HG03378 (cell line): Measurements from ENCODE around the gene SAMD1.
"Not testable (repeated sequence)": the region's sequence is repeated elsewhere in the genome, so short reads cannot be mapped to it uniquely, and the experiment has no call there.

Source experiments
- ATAC-seq: cut with Tn5 transposase; IDR thresholded peaks from one replicate; pipeline ENCODE4 v1.9.1; 2021; ENCODE audit warnings: mild to moderate bottlenecking, moderate library complexity; ENCODE audit not compliant: unreplicated experiment

Gene SAMD1

DNA sequence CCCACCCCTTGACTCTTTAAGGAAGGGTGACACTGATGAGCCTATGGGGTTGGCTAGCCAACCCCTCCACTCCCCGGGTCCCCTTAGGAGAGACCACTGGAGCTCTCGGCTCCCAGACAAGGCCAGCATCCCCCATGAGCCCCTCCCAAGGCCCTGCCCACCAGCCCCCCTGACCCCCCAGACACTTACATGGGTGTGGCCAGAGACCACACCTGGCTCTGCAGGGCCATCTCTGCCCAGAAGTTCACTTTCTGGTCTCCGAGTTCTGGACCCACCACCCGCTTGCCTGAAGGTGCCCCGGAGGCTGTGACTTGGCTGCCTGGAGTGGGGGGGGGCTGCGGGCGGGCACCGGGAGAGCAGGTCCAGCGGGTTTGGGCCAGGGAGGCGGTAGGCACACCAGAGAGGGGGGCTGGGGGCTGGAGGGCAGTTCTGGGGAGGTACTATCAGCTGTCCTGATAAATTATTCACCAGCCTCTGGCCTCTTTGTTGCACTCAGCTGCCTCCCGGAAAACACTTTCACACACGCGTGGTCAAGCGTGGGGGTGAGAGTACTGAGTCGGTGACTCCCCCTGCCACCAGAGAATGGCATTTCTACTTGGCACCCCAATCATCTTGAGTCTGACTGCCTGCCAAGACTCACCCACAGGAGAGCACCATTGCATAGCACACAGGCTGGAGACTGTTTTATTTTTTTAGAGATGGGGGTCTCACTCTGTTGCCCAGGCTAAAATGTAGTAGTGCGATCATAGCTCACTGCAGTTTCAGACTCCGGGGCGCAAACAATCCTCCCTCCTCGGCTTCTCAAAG lies 28.6 kb downstream of the SAMD1 start, which contains the start of gene PALM3:
Gene PALM3 (minus strand): TSS at position 326 of the 807 bp plus-strand sequence. CDS start 96 bp downstream, at position 230.
- ATAC-seq: no peak

DNA sequence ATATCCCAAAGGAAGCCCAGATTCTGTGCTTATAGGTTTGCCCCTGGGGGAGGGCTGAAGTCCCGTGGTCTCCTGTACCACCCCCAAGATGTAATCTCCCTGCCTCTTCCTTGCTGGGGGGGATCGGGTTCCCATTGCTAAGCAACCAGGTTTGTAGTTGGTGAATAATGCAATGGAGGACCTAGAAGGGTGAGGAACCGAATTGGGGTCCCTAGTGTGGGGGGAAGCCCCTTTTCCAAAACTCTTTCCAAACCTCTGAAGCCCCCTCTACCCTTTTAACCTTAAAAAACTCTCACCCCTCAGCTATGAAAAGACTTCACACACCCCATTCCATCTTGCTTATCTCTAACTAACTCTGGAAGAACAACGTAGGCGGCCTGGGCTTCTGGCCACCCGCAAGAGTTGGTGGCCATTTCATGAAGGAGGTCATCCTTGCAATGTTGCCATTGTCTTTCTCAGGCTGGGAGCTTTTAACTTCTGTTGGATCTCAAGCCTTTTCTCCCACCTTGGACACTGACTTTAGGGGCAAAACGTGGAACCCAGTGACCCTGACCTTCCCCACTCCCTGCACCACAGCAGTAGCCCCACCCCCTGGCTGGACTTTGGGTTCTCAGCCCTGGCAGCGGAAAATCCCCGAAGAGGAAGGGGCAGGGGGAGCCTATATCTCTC lies 29.3 kb downstream of the SAMD1 start:
- ATAC-seq: no peak

DNA sequence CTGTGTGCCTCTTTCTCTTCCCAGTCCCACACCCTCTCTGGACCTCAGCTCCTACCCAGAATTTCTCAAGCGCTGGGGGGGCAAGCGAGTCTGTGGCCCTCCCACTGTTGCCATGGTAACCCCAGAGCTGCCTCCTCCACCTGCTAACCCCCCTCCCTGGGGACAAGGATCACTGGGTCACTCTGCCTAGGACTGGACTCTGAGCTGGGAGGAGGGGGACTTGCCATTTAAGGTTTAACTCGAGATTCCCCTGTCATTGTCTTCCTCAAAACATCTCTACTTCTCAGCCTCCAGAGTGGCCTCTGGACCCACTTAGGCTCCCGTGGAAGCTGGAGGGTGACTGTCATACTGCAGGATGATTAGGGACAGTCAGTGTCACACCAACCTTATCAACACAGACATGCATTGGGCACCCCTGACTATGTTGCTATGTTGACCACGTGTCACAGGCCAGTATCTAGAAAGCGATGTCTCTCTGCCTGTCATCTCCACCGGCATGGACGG lies 30.8 kb downstream of the SAMD1 start:
- ATAC-seq: no peak

DNA sequence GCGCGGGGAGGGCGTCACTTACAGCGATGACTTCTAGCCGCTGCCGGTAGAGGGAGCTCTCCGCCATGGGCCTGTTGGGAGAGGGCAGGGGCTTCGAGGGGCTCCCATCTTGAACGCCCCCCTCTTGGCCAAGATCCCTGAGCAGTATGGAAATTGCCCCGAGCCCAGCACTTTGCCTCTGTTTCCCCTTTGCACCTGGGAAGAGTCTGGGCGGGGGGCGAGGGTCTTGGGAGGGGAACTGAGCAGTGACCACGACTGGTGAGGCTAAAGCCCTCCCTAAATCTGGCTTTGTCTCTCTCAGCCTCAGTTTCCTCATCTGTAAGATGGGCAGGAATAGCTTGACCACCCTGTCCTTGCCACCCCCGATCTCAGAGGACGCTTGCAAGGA lies 31.5 kb downstream of the SAMD1 start:
- ATAC-seq: no peak

DNA sequence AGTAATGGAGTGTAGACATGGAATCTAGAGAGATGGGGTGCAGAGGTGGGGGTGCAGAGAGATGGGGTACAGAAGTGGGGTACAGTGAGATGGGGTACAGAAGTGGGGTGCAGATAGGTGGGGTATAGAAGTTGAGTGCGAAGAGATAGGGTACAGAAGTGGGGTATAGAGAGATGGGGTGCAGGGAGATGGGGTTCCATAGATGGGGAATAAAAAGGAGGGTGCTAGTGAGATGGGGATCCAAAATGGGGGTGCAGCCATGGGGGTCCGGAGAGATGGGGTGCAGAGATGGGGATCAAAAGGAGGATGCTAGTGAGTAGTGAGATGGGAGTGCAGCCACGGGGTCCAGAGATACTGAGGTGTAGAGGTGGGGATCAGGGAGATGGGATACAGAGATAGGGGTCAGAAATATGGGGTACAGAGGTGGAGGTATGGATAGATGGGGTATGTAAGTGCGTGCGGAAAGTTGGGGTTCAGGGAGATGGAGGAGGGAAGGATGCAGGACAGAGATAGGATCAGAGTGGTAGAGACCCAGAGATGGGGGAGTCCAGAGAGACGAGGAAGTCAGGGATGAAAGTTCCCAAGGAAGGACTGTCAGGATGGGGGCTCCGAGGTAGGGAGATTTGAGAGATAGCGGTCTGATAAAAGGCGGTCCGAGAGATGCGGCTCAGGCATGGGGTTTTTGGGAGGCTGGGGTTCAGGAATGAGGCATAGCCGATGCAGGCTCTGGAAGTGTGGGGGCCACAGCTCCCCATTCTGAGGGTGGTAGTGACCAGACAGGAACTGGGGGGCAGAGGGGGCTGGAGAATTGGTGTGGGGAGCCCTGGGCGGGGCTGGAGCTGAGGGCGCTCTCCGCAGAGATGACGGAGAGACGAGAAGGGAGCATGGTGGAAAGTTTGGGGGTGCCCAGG lies 32.1 kb downstream of the SAMD1 start:
- no peak for ATAC-seq

DNA sequence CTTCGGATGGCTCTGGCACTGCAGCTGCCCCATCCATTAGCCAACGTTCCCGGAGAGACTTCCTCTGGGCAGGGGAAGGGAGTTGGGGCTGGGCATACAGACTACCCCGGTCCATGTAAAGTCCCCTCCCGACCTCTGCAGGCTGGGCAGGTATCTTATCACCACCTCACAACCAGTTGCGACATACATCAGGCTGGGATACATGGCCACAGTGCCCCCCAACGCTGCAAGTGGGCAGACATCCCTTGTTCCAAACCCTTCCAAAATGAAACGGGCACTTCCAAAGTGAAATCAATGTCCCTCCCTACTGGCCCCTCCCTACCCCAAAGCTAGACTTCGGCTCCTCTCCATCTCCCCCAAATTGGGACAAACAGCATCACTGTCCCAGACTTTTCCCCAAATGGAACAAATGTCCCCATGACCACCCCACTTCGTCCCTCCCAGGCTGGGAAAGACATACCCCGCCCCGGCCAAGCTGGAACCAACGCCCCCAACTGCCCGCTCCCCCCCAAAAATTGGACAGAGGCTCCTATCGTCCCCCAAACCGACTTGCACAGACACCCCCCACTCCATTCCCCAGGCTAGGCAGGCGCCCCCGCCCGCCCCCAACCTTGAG lies 33.7 kb downstream of the SAMD1 start:
- no peak for ATAC-seq

DNA sequence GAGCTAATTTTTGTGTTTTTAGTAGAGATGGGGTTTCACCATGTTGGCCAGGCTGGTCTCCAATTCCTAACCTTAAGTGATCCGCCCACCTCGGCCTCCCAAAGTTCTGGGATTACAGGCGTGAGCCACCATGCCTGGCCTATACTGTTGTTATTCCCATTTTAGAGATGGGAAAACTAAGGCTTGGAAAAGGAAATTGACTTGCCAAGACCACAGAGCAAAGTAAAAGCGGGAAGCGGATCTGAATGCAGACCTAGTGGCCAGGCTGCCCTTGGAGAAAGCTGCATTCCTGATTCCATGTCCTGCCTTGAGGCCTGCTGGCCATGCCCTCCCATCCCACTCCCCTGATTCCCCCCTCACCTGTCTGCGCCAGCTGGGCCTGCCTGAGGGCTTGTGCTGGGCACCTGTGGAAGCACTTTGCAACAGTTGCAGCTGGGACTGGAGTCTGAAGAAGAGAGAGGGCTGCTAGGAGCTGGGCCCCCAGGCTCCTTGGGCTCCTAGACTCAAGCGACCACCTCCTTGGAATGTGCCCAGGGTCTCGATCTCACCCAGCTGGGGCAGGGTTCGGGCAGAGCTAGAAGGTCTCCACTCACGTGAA lies 34.4 kb downstream of the SAMD1 start:
- no peak for ATAC-seq

DNA sequence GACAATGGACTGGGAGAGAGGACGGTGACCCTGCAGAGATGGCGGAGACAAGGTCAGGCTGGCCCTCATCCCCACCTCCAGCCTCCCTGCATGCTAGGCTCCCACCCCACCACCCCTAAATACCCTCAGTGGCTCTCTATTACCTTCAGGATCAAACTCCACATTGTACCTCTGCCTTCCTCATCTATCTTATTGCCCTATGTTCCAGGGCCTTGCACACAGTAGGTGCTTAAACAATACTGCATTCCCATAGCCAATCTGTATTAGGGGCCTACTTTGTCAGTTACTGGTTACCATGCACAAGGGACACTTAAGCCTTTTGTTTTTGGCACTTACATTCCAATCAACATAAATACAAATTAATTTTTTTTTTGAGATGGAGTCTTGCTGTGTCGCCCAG lies 35.2 kb downstream of the SAMD1 start:
- no peak for ATAC-seq

DNA sequence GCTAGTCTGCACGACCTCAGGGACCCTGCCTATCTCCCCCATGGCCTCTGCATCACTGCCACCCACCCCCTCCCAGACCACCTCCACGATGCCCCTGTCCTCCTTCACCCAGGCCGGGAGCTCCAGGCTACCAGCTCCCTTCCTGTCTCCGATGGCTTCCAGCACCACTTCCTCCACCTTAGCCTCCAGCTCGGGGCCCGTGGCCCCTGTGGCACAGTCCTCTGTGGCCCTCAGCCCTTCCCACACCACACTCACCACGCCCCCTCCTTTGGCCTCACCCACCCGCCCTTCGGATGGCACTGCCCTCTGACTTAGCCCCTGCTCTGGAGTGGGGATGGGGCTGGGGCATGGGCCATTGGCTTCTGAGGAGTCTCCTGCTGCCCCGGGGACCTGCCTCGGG lies 35.8 kb downstream of the SAMD1 start:
- no peak for ATAC-seq

DNA sequence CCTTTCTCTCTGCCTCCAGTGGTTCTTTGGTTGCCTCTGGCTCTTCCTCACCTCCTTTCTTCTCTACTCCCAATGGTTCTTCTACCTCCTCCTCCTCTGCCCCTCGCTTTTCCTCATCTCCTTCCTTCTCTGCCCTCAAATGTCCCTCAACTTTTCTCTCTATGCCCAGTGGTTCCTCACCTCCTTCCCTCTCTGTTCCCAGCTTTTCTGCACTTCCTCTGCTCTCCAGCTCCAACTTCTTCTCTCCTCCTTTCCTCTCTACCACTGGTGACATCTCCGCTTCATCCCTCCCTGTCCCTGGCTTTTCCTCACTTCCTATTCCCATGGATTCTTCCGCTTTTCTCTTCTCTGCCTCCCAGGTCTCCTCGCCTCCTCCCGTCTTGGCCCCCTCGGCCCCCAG lies 36.5 kb downstream of the SAMD1 start:
- no peak for ATAC-seq

DNA sequence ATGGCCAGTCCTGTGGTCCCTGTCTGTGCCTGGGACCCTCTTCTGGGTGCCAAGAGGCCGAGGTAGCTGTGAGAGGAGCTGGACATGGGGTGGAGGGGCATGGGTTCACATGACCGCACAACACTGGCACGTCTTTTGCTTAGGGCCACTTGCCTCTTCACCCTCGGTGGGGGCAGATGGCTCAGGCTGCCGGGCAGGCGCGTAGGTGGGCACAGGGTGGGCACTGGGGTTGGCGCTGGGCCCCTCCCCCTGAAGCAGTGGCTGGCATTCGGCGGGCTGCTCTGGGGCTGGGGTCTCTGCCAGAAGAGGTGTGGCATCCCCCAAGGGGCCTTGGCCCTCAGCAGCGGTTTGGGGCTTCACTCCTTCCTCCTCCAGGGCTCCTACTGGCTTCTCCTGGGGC lies 37.1 kb downstream of the SAMD1 start:
- ATAC-seq: no peak

DNA sequence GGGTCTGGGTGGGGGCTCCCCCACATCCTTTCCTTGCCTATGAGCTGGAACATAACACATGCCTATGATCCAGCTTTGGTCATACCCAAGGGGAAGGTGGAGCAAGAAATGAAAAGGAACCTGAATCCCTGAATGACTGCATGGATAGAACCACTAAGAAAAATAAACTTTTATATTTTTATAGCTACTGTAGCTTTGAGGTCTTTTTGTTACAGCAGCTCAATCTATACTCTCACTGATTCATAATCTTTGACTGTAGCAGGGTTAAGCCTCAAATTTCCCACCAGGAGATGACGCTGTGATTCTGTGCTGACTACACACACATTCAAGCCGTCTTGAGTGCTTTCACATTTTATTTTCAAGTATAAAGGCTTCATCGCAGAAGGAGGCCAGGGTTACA lies 37.5 kb downstream of the SAMD1 start:
- ATAC-seq: no peak

DNA sequence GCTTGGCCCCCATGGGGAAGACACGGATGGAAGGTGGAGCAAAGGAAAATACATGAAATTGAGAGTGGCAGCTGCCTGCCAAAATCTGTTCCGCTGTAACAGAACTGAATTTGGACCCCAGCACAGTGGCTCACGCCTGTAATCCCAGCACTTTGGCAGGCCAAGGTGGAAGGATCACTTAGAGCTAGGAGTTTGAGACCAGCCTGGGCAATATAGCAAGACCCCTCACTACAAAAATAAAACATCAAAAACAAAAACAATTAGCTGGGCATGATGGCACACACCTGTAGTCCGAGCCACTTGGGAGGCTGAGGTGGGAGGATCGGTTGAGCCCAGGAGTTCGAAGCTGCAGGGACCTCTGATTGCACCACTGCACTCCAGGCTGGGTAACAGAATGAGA lies 38.1 kb downstream of the SAMD1 start:
- ATAC-seq: no peak

DNA sequence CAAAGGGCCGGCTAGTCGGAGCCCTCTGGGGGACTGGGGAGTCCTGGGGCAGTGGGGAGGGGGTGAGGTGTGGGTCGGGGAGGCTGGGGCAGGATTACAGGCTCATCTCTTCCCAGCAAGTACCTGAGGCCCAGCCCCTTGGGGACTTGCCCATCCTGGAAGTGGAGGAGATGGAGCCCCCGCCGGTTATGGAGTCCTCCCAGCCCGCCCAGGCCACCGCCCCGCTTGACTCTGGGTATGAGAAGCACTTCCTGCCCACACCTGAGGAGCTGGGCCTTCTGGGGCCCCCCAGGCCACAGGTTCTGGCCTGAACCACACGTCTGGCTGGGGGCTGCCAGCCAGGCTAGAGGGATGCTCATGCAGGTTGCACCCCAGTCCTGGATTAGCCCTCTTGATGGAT lies 38.6 kb downstream of the SAMD1 start:
- no peak for ATAC-seq

DNA sequence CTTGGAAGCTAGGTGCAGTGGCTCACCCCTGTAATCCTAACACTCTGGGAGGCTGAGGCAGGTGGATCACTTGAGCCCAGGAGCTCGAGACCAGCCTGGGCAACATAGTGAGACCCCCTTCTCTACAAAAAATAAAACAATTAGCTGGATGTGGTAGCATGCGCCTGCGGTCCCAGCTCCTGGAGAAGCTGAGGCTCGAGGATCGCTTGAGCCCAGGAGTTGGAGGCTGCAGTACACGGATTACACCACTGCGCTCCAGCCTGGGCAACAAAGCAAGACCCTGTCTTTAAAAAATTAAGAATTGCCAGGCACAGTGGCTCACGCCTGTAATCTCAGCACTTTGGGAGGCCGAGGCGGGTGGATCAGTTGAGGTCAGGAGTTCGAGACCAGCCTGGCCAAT lies 39.6 kb downstream of the SAMD1 start:
- ATAC-seq: not testable (repeated sequence)

DNA sequence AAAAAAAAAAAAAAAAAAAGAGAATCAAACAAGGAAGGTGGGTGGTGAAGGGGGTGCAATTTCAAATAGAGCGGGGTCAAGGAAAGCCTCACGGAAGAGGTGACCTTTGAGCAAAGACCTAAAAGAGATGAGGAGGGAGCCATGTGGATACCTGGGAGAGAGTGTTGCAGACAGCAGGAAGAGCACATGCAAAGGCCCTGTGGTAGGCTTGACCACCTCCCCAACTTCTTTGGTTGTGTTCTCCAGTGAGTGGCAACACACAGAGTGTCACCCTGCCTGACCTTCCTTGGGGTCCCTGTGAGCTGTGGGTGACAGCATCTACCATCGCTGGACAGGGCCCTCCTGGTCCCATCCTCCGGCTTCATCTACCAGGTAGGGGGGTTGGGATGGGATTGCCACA lies 40.0 kb downstream of the SAMD1 start:
- ATAC-seq: no peak

DNA sequence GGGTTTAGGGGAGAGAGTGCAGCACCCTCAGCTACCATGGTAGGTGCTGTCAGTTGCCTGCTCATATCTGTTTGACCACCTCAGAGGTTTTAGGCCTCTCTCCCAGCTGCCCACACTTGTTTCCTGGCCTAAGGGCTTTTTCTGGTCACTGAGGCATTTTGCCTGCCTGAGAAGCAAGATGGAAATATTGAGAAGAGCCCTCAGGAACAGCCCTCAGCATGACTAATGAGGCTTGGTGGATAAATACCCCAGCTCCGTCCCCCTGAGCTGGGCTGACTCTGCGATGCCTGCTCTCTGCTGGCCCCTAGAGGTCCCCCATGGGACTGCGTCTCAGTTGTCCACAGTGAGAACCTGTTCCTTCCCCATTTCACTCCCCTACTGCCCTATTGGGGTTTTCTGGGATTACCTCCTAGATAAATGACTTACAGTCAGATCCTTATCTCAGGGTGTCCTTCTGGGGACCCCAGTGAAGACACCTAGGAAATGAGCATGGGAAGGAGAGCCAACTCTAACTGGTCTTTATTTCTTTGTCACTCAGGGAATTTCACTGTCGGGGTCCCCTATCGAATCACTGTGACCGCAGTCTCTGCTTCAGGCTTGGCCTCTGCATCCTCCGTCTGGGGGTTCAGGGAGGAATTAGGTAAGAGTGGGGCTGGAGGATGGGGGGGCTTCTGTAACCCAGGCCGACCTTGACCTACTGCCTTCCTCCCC lies 42.0 kb downstream of the SAMD1 start:
- no peak for ATAC-seq

DNA sequence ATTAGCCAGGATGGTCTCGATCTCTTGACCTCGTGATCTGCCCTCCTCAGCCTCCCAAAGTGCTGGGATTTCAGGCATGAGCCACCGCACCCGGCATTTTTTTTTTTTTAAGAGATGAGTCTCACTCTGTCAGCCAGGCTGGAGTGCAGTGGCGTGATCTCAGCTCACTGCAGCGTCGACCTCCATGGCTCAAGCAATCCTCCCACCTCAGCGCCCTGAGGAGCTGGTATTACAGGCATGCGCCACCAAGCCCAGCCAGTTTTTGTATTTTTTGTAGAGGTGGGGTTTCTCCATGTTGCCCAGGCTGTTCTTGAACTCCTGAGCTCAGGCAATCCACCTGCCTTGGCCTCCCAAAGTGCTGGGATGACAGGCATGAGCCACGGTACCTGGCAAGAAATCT lies 42.7 kb downstream of the SAMD1 start:
- ATAC-seq: not testable (repeated sequence)

DNA sequence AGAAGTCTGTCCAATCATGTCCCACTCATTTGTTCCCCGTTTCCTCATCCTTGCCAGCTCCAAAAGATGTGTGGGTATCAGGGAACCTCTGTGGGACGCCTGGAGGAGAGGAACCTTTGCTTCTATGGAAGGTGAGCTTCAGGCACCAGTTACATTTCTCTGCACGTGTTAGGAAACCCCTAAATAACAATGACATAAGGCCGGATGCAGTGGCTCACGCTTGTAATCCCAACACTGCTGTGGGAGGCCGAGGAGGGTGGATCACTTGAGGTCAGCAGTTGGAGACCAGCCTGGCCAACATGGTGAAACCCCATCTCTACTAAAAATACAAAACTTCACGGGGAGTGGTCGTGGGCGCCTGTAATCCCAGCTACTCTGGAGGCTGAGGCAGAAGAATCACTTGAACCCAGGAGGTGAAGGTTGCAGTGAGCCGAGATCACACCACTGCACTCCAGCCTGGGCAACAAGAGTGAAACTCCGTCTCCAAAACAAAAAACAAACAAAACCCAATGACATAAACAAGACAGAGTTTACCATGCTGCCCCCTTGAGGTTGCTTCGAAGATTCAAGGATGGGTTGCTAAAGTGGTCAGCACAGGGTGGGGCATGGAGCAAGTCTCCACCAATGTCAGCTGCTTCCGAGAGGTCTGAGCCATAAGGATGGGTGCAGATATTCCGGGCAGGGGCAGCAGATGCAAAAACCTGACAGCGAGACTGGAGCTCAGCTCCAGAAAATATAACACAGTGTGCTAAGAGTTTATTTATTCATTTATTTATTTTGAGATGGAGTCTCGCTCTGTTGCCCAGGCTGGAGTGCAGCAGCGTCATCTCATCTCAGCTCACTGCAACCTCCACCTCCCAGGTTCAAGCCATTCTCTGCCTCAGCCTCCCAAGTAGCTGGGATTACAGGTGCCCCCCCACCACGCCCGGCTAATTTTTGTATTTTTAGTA lies 47.6 kb downstream of the SAMD1 start:
- not testable (repeated sequence) for ATAC-seq
